Stimulated activated CD4-positive, alpha-beta T cell treated with anti-CD3 and anti-CD28 coated beads, Interleukin-1b, Interleukin-23, amount 100 ng/mL, for 24 hours (primary cell): ENCODE measurements around the gene GRHL3.
A peak's percentile ranks its signal among the peaks of the same experiment; 100 is the strongest.

Experiments
- DNase-seq, 4 experiments: peaks; one replicate each; pipeline ENCODE4 v3.0.0-alpha.2; 2020; ENCODE audit warnings: low read depth in 4 of 4, low spot score in 1 of 4

The GRHL3 gene

GRCh38 chr1:24292887-24293286 is 26.3 kb upstream of the GRHL3 start:
- DNase-seq: no peak

- no peak for DNase-seq
These were observed 25.5 kb upstream of the GRHL3 start for GRCh38 chr1:24293392-24294227.

GRCh38 chr1:24294228-24294672 is 24.9 kb upstream of the GRHL3 start:
- no peak for DNase-seq

DNA sequence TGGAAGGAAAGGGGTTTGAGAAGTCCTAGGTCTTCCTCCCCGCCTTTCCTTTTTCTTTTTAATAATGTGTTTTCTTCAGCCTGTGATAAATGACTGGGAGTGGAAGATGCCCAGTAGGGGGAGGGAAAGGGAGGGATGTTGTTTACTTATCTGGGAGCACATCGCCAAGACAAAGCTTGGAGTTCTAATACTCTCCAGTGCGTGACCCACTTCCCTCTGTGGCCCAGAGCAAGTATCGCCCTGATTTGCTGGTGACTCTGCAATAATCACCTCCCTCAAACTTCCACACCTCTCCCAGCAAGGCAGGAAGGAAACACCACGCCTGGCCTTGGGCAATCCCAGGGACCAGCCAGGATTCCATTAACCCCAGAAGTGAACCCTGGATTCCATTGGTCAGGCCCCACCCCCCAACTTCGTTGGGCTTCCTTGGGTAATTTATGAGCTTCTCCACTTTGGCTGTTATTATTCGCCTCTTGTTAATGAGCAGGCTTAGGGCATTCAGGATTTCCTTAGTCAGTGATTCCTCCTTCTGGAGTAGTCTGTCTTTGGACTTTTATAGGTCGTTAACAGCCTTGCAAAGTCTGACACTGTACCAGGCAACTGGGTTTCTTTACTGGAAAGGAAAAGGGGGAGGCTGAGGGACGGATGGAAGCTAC is 24.3 kb upstream of the GRHL3 start:
- DNase-seq: no peak

DNA sequence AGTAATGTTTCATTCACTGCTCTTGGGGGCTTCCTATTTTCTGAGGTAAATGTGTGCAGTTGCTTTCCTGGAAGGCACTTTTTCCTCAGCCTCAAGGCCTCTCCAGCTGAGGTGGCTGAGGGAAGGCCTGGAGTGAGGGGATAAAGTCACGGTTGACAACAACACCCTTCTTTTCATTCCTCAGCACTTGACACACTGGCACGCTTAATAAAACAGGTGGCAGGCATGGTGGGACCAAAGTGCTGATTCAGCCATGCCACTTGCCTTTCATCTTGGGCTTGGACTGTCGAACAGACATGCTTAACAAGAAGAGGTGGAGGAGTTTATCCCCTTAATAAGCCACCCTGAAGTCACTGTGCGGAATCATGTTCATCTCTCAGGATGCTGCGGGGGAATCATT is 23.6 kb upstream of the GRHL3 start:
- no peak for DNase-seq

DNA sequence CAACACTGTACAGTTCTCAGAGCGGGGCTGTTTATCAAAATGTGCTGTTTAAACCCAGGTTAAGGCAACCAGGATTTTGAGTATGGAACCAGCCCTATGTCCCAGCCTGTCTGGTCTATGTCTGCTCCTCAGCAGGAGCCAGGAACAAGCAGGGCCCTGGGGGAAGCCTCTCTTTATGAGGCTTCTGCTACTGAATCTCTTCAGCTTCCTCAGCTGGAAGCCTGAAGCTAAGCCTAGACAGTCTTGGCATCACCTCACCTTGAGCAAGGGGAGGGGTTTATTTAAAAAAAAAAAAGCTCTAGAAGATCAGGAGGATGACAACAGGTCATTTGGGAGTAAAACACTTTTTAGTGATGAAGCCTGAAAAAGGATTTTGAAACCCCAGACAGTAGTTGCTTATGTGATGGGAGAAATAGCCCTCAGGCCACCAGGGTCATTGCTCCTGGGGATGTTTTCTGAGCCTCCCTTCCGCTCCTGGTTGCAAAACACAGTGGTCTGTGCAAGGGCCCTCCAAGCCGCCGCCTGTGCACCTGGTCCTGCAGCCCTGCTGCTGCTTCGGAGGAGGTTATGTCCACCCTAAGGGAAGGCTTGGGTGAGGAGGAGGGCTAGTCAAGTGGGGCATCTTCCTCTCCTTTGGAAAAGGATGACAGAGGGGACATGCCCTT is 21.8 kb upstream of the GRHL3 start:
- DNase-seq: no peak

DNA sequence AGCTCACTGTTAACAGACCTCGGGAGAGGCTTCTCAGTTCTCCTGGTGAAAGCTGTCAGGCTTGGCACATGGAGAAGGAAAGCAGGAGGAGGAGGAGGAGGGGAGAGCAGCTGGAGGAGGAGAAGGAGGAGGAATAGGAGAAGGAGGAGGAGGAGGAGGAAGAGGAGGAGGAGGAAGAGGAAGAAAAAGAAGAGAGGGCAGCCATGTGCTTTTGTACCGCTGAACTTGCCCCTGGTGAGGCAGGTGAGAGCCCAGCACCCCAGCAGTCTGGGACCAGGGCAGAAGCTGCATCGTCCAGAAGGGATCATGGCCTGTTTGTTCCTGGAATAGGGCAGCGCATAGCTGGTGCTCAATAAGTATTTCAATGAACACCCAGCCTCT is 21.3 kb upstream of the GRHL3 start:
- DNase-seq: no peak

GRCh38 chr1:24298606-24299005 is 20.6 kb upstream of the GRHL3 start:
- DNase-seq: no peak

DNA sequence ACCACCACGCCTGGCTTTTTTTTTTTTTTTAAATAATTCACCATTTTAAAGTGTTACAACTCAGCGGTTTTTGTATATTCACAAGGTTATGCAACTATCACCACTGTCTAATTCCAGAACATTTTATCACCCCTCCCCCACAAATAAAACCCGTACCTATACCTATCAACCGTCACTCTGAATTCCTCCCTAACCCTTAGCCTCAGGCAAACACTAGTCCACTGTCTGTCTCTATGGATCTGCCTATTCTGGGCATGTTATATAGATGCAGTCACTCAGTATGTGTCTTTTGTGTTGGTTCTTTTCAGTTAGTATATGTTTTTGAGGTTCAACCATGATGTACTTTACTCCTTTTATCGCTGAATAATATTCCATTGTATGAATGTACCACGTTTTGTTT is 19.3 kb upstream of the GRHL3 start:
- DNase-seq: no peak

DNA sequence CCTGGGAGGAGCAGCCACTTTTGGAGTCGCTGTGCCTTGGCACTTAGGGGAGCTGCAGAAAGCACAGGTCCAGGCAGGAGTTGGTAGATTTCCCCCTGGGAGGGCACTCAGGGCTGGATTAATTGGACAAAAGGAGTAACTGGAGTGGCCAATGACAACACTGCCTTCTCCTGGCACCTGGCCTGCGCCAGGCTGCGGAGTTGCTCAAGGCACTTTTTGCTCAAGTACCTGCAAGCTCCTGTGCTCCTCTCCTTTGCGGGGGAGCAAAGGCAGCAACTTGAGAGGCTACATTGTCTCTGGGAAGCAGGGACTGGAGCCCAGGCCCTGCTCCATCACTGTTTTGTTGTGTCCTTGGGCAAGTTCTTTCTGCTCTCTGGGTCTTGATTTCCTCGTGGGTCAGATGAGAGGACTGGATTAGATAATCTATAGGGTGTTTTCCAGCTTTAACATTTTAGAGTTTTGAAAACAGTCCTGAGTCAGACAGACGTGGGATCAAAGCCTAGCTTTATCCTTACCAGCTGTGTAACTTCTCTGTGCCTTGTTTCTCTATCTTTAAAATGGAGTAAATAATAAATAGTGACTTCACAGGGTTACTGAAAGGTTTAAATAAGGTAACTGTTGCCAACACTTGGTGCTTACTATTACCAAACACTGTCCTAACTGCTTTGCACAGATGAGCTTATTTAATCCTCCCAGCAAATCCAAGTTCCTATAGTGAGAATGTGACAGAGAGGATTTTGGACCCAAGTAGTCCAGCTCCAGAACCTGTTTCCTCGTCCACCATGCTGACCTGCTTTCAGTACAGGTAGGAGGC is 18.0 kb upstream of the GRHL3 start:
- no peak for DNase-seq

DNA sequence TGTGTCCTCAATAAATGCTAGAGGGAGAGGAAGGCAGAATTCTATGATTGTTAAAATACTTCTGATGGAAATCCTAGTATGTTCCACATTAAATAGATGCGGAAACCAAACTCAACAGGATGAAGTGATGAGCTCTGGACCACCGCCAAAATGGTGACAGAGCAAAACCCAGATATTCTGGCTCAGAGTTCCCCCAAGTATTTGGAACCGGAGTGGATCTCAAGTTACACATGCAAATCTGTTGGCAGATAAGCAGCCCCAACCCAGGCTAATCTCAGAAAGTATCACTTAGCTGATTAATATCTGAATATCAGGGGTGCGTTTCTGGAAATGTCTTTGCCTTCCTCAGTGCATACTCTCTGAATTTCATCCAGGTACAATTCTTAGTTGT is 17.4 kb upstream of the GRHL3 start:
- no peak for DNase-seq

- DNase-seq: no peak
These were observed 16.9 kb upstream of the GRHL3 start for GRCh38 chr1:24302209-24302611.

GRCh38 chr1:24303600-24303999 is 15.6 kb upstream of the GRHL3 start:
- DNase-seq: no peak

- no peak for DNase-seq
These were observed 14.4 kb upstream of the GRHL3 start for GRCh38 chr1:24304763-24305162.

- DNase-seq: no peak
These were observed 10.7 kb upstream of the GRHL3 start for GRCh38 chr1:24308365-24309015.

DNA sequence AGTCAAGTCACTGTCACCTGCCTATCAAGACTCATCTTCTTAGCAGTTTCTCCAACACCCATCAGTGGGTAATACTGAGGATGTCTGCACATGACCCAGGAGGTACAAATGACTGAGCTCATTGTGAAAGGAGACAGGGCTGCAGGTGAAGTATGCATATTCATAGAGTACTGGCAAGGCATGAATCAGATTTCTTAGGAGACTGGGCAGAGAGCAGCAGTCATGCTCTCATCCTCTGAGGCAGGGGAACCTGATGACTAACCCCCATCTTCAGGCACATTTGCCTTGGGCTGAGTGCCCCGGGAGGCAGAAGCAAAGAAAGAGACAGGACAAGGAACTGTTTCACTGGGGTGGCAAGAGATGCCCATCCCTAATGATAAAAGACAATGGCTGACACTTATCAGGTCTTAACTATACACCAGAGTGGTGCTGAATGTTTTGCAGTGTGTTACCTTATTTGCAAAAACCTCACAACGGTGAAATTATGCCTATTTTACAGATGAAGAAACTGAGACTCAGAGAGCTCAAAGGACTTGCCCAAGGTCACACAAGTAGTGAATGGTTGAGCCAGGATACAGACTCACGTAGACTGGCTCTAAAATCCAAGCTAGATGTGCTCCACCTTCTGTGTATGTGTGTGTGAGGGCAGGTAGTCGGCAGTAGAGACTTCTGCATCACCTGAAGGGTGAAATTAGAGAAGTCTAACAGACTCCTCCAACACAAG is 9.2 kb upstream of the GRHL3 start:
- peak in 1 of 4 experiments; percentile 17 for DNase-seq

DNA sequence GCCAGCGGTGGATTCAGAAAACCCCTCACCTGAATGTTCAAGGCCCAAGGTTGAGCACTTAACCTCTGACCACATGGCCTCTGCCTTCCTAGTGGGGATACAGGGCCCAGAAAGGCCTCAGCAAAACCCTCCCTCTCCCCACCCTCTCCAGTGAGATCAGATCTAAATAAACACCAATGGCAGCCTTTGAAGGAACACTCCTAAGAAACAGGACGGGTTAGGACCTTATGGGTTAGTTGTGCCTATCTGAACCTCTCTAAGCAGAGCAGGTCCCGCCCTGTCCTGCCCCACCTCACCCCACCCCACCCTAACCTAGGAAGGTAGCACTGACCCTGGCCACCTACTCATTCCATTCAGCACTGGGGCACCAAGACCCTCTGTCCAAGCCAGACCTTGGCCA is 7.9 kb upstream of the GRHL3 start:
- no peak for DNase-seq

DNA sequence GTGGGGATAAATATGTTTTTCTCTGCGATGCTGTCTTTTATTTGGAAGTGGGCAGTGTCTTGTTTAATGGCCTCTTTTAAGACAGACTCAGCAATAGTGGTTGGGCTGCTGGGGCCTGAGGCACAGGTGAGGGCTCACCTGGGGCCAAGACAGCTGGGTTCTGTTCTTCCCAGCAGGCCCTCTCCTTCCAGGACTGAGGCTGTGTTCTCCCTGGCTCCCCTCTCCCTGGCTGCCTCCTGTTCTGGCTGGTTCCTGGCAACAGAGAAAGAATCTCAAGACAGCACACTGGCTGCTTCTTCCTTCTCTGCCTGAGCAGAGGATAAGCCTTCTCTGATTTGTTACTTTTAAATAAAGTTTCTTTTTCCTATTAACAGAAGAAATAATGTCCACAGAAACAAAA is 7.4 kb upstream of the GRHL3 start:
- DNase-seq: no peak

DNA sequence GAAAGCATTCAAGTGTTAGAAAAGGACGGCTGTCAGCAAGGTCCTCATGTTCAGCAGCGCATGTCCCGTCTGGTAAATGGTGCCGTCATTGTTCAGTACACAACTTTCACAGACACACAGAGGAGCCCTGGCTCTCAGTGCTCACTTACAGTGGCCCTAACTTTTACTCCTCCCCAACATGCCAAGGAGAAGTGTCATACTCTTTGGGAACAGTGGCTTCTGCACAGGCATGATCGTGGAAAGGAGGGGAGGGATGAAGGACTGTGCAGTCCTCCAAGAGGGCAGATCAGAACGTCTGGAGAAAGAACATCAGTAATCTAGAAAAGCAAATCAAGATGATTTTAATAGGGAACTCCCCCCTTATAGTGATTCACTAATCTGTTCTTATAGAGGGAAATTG is 3.8 kb upstream of the GRHL3 start:
- no peak for DNase-seq

DNA sequence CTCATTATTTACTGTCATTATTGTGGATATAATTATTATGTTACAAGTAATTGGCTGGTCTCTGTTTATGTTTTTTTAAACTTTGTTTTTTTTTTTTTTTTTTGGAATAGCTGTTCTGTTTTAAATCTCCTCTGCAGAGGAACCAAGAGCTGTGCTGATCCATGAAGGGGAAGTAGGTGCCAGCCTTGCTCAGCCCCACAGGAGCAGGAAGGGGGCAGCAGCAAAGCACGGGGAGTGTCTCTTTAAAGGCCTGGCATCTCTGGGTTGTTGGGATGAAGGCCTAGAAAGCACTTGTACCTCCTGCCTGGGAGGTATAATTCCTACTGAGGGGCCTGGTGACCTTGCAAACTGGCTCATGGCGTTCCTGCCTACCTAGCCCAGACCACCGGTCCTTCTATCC is 2.5 kb upstream of the GRHL3 start:
- no peak for DNase-seq
